ENCODE measurements around the gene MAPKAP1.

The MAPKAP1 gene

DNA sequence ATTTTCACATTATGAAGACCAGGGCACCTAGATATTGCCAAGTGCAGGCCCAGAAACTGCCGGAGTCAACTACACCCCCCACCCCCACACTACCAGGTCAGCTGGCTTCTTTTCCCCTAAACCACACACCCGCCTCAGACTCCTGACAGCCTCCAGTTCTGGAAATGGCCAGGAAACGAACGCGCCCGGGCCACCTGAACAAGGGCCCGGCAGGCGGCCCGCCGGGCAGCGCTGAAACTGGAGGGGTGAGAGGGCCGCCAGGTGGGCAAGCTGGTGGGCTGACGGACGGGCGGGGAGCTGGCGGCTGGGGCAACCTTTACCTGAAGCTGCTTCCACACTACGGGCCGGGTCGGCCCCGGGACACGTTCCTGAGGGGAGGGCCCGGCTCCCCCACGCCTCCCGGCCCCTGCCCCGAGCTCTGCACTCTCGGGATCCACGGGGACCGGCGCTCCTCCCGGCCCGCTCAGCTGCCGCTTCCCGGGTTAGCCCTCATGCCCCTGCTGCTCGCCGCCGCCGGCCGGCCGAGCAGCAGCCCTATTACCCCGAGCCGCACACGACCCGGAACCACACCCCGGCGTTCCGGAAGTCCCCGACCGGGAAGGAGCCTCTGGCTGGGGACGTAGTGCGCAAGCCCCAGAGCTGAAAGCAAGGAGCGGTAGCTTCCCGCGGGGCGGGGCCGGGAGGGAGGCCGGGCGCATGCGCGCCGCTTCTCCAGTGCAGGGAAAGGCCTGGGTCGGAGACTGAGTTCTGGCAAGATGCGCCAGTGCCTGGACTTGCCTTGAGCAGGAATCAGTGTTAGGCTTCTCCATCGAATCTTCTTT lies at the start of gene MAPKAP1:
Gene MAPKAP1, minus strand, starts transcription at position 558 of the 821 bp plus-strand sequence. CDS start 34,634 bp downstream, outside the sequence.
- peak; percentile 97 for DNase-seq

GRCh38 chr9:125756518-125756917 lies 49.5 kb upstream of the MAPKAP1 start:
- DNase-seq = no peak

GRCh38 chr9:125755340-125755739 lies 48.3 kb upstream of the MAPKAP1 start:
- no peak for DNase-seq

DNA sequence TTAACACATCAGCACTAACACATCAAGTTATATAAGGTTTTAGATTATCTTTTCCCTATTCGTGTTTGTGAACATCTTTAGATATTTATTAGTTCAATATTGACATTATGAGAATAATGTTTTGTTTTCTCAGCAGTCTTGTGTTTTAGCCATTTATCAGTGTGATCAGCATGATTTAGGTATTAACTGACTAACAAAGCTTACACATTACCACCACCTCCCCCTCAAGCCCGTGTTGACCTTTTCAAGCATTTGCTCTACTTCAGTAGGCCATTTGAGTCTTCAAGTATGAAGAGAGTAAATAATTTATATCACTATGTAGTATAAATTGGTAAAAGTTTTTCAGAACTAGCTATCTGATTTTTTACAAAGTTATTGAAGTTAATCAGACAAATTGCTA lies 47.1 kb upstream of the MAPKAP1 start:
- no peak for DNase-seq

- no peak for DNase-seq
Measured at GRCh38 chr9:125752070-125752628, 45.1 kb upstream of the MAPKAP1 start.

DNA sequence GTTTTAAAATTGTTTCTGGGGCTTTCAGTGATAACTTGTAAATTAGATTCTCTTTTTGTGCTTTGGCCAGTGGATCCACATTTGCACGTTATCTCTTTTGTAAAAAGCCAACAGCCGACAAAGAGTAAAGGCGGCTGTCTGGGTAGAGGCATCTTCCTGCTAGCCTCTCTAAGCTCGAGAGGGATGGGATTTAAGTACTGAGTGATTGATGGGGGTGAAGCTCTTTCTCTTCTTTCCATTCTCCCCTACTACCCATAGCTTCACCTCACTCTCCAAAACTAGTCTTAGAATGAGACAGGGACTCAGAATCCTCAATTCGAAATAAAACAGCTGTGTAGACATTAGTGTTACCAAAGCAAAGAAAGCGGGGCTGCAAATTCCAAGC lies 43.6 kb upstream of the MAPKAP1 start:
- DNase-seq = no peak

- DNase-seq = no peak
Measured at GRCh38 chr9:125749951-125750626, 43.1 kb upstream of the MAPKAP1 start.

DNA sequence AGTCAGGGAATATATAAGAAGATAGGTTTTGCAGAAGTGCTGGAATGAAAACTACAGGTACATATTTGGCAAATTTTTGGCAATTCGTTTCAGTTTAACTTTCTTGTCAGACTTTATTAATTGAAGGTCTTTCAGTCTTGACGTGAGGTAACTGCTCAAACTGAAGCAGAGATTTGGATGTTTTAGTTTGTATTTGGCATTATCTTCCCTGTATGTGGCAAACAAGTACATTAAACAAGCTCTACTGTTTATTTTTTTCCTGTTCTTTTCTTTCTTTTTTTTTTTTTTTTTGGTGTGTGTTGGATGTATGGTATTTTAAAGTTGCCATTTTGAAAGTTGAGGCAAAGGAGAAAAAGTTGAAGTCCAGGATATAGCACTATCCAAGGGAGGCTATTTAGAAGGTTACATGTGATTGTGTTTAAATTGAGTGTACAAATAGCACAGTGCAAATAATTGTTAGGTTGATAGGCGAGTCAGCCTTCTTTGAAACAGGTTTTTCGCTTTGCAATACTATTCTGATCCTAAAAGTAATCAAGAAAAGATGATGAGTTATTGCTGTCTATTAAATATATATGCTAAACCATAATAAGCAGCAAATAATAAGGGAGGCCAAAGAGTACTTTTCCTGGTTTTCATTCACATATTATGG lies 42.4 kb upstream of the MAPKAP1 start:
- DNase-seq = no peak

DNA sequence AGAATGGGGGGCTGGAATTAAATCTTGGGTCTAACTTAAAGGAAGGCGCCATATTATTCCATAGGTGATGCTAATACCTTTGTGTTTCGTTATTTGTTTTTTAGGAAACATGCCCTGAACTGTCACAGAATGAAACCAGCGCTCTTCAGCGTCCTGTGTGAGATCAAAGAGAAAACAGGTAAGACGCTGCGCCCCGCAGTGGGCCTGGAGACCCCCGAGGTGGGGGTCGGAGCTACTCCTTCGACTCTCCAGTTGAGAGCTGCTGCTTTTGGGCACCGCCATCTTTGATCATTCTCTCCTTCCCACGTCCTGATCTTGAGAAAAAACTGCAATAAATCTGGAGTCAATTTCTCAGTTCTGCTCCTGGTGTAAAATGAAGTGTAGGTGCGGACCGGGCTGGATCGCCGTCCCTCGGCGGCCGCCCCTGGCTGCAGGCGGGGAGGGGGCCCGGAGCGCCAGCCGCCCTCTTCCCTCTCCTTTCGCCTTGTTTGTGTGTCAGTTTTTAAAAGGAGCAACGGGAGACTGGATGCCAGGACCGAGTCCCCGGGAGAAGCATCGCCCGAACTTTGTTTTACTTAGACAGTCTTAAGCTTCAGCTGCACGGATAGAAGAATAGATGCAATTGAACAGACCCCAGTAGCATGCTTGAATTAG lies 41.6 kb upstream of the MAPKAP1 start:
- DNase-seq = no peak

DNA sequence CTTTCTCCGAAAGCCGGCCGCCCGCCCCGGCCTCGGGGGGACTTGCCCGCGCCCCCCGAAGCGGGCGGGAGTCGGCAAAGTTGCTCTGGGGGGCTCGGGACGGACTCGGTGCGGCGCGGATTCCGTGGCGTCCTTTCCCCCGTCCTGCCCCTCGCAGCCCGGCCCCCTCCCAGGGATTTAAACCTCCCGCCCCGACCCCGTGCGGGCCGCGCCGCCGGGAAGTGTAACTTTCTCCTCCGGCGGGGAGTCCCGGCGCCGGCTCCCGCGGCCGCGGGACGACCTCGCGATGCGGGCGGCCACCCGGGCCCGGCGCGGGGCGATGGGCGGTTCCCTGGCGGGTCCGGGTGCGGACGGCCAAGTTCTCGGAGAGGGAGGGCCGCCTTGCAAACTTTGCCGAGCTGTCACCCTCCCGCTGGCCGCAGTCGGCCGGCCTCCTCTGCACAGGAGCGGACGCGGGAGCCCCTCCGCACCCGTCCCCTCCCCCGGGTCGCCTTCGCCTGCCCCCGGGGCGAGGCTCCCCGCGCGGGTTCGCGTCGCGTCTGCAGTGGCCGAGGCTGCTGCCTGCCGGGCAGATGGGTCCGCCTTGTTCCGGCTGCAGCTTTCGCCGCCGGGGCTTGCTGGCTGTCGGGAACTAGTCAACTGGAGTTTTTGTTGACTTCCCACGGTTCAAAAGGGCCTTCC lies 40.9 kb upstream of the MAPKAP1 start:
- DNase-seq = no peak

DNA sequence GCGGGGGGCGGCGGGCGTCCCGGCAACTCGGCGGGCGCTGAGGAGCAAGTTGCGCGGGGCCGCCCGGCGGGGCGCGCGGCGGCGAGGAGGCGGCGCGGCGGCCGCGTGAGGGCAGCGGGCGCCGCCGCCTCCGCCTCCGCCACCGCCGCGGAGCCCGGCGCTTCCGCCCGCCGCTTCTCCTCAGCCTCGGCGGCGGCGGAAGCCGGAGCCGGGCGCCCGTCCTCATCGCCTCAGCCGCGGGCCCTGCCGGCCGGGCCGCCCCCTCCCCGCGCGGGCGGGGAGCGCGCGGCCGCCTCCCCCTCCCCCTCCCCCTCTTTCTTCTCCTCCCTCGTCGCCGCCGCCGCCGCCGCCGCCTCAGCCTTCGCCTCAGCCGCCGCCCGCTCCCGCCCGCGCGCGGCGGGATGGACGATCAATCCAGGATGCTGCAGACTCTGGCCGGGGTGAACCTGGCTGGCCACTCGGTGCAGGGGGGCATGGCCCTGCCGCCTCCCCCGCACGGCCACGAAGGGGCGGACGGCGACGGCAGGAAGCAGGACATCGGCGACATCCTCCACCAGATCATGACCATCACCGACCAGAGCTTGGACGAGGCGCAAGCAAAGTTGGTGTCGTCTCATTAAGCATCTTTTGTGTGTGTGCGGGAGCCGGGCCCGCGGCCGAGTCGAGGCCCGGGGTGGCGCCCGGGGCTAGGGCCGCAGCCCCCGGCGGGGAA lies 40.2 kb upstream of the MAPKAP1 start, which contains the start of gene PBX3:
Gene PBX3, plus strand, starts transcription at position 321 of the 712 bp plus-strand sequence.
- DNase-seq = peak; percentile 65

DNA sequence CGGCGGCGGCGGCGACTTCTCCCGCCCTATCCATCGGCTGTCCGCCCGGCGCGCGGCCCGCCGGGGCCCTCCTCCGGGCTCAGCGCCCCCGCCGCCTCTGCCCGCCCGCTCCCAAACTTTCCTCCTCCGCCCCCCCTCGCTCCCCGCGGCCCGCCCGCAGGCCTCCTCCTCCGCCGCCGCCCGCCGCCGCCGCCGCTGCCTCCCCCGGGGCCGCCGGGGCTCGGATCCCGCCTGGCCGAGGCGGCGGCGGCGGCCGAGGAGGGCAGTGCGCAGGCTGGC lies 39.7 kb upstream of the MAPKAP1 start:
- DNase-seq = no peak

- peak; percentile 99 for DNase-seq
Measured at GRCh38 chr9:125746017-125746773, 39.2 kb upstream of the MAPKAP1 start.

DNA sequence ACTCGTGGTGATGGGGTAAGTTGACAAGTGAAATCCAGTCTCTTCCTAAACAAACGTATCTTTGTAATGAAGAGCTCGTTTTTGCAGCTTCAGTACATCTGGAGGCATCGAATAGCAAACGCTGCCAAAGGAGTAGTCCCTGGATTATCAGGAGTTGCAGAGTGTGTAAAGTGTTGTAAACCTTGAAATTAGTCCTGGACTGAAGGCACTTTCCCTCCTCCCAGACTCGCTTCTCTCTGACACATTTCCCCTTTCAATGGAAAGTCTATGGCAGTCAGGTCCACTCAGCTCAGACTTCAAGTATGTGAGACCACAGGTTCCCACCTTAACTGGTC lies 38.6 kb upstream of the MAPKAP1 start:
- no peak for DNase-seq

DNA sequence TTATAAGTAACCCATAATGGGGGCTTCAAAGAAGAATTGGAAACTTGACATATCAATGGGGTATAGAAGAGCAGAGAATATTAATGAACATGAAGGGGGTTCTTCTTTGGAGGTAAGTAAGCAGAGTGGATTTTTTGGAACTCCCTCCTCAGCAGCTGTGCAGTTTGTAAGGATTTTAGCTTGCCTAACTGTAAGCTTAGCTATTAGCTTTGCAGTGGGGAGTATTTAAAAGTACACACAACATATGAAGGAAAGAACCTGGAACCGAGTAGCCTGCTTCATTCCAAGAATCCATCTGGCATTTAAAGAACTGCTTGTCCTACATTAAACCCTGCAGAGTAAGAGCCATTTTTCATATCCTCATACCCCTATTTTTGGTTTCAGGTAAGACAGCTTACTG lies 38.0 kb upstream of the MAPKAP1 start:
- no peak for DNase-seq

- DNase-seq = no peak
Measured at GRCh38 chr9:125744616-125745015, 37.6 kb upstream of the MAPKAP1 start.

- no peak for DNase-seq
Measured at GRCh38 chr9:125743682-125744428, 36.8 kb upstream of the MAPKAP1 start.

DNA sequence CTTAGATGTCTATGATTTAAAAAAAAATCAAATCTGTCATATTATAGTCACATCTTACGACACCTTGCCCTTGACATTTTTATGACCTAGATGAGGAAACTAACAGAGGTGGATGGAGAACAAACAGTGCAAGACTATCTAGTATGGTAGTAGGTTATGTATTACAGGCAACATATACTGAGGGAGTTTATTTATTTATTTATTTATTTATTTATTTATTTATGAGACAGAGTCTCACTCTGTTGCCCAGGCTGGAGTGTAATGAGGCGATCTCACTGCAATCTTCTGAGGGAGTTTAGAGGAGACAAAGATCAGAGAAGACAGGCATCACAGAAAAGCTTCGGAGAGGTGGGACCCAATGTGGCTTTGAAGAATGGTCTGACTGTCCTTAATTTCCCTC lies 35.6 kb upstream of the MAPKAP1 start:
- DNase-seq = no peak

- no peak for DNase-seq
Measured at GRCh38 chr9:125739436-125739835, 32.4 kb upstream of the MAPKAP1 start.

GRCh38 chr9:125732562-125732961 lies 25.6 kb upstream of the MAPKAP1 start:
- DNase-seq = no peak

DNA sequence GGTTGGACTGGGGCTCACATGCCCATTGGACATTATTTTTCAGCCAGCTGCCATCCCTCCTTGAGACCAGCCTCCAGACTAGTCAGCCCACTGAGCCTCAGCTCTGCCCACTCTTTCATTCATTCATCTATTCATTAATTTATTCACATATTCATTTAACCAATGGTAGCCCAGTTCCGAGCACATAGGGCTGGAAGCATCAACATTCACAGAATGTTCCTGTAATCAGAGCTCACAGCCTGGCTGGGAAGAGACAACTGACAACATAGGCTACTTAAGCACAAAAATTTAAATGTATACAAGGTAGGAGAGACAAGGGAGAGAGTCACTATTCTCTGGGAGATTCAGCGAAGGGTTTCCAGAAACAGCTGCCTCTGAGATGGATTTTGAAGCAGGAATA lies 23.2 kb upstream of the MAPKAP1 start:
- DNase-seq = no peak

Data from NCI-H774 (cell line).